ENCODE results near the gene OTOP3. TPM values are rescaled to one million over a fixed set of nuclear protein-coding genes. Genes with fewer than 3 reads are reported as not detected.
"Not testable (repeated sequence)": the region's sequence is repeated elsewhere in the genome, so short reads cannot be mapped to it uniquely, and the experiment has no call there.

Gene OTOP3
- not detected in 2 replicates for total RNA-seq

- DNase-seq (ENCODE audit: low read depth in 2 of 2) = no peak
Observed at GRCh38 chr17:74935585-74936469, at the start of gene OTOP3. TSS of gene OTOP3 (plus strand) at chr17:74935898. CDS start at chr17:74935922, 24 bp downstream.

GRCh38 chr17:74888469-74888868, 47.2 kb upstream of the OTOP3 start:
- DNase-seq (ENCODE audit: low read depth in 2 of 2) = no peak

- DNase-seq (ENCODE audit: low read depth in 2 of 2) = no peak
Observed at GRCh38 chr17:74890554-74890953, 45.1 kb upstream of the OTOP3 start.

- no peak for DNase-seq (ENCODE audit: low read depth in 2 of 2)
Observed at GRCh38 chr17:74892013-74892841, 43.5 kb upstream of the OTOP3 start.

- no peak for DNase-seq (ENCODE audit: low read depth in 2 of 2)
Observed at GRCh38 chr17:74892974-74893911, 42.5 kb upstream of the OTOP3 start, which contains the start of gene FADS6. TSS of gene FADS6 (minus strand) at chr17:74893633. CDS start at chr17:74893595, 38 bp downstream.

GRCh38 chr17:74893936-74894671, 41.6 kb upstream of the OTOP3 start:
- no peak for DNase-seq (ENCODE audit: low read depth in 2 of 2)

- no peak for DNase-seq (ENCODE audit: low read depth in 2 of 2)
Observed at GRCh38 chr17:74898376-74898946, 37.2 kb upstream of the OTOP3 start.

GRCh38 chr17:74900208-74900607, 35.5 kb upstream of the OTOP3 start:
- DNase-seq (ENCODE audit: low read depth in 2 of 2) = no peak

- DNase-seq (ENCODE audit: low read depth in 2 of 2) = no peak
Observed at GRCh38 chr17:74901353-74902135, 34.2 kb upstream of the OTOP3 start.

GRCh38 chr17:74903034-74903433, 32.7 kb upstream of the OTOP3 start:
- no peak for DNase-seq (ENCODE audit: low read depth in 2 of 2)

- no peak for DNase-seq (ENCODE audit: low read depth in 2 of 2)
Observed at GRCh38 chr17:74903671-74904070, 32.0 kb upstream of the OTOP3 start.

- no peak for DNase-seq (ENCODE audit: low read depth in 2 of 2)
Observed at GRCh38 chr17:74904687-74905409, 30.9 kb upstream of the OTOP3 start.

- not testable (repeated sequence) for DNase-seq (ENCODE audit: low read depth in 2 of 2)
Observed at GRCh38 chr17:74906214-74906793, 29.4 kb upstream of the OTOP3 start.

GRCh38 chr17:74907012-74907411, 28.7 kb upstream of the OTOP3 start:
- DNase-seq (ENCODE audit: low read depth in 2 of 2) = no peak

- DNase-seq (ENCODE audit: low read depth in 2 of 2) = not testable (repeated sequence)
Observed at GRCh38 chr17:74909097-74909496, 26.6 kb upstream of the OTOP3 start.

GRCh38 chr17:74911423-74911822, 24.3 kb upstream of the OTOP3 start:
- DNase-seq (ENCODE audit: low read depth in 2 of 2) = not testable (repeated sequence)

GRCh38 chr17:74916136-74916850, 19.4 kb upstream of the OTOP3 start:
- no peak for DNase-seq (ENCODE audit: low read depth in 2 of 2)

GRCh38 chr17:74916851-74917199, 18.9 kb upstream of the OTOP3 start:
- no peak for DNase-seq (ENCODE audit: low read depth in 2 of 2)
